Jurkat, Clone E6-1 (cell line): Measurements from ENCODE around the gene HS1BP3.
A peak's percentile ranks its signal among the peaks of the same experiment; 100 is the strongest.

ENCODE experiments used
- DNase-seq: peaks from one replicate; pipeline ENCODE4 v3.0.0-alpha.2; 2011; ENCODE audit warnings: low read depth, low spot score
- H3K4me3 ChIP-seq: 2 replicates; pipeline ENCODE4 v1.5.1; 2011; ENCODE audit warnings: mild to moderate bottlenecking, low read length, control low read depth, moderate library complexity

HS1BP3 gene

DNA sequence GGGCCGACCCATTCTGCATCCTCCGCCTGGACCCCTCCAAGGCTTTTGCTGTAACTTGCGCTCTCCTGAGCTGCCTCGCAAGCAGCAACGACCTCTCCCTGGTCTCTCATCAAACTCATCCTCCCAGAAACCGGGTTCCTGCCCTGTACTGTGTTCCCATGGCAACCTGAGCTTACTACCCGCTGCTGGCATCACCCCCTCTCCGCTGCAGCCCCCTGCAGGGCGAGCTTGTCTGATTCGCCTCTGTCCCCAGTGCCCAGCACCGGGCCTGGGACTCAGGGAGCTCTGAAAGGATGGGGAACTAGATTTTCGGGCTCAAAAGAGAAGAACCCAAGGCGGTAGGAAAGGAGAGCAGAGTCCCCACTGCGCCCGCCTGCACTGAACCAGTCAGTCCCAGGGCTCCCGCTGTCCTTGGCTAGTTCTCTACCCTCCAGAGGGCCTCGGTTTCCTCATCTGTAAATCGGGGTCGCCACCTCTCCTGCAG is 463 bp downstream of the HS1BP3 start:
- H3K4me3 ChIP-seq: peak overlapping the region; percentile 81
- DNase-seq: peak; percentile 37

DNA sequence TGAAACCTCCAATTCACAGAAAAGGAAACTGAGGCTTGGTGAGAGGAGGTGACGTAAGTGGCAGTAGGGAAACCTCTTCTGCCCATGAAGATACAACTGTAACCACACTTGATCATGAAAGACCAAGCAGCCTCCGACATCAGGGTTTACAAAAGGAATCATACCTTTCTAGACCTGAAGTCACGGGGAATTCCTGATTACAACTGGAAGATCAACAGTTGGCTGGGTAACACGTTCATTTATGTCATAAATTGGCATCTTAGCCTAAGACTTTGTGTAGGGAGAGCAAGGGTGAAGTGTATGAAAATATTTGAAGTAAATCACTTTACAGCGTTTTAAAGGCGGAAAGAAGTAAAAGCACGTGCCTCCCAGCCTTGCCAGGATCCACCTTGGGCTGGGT is 922 bp downstream of the HS1BP3 start:
- no peak for DNase-seq
- peak overlapping the region; percentile 81 for H3K4me3 ChIP-seq

DNA sequence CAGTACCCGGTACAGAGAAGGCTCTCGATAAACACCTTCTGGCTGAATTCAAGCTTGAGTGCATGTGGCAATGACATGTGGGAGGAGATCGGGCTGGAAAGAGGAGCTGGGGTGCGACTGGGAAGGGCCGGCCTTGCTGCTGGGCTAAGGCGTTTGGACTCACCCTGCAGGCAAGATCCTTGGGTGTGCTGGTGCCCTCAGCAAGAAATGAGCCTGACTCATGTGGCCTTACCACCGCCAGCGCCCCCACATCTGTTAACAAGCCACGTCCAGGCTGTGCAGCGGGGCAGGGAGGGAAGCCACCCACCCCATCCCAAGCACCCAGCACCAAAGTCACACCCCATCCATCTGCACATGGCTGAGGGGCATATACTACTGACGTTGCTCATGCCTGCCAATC is 1.3 kb downstream of the HS1BP3 start:
- DNase-seq: no peak
- H3K4me3 ChIP-seq: no peak overlapping the region

DNA sequence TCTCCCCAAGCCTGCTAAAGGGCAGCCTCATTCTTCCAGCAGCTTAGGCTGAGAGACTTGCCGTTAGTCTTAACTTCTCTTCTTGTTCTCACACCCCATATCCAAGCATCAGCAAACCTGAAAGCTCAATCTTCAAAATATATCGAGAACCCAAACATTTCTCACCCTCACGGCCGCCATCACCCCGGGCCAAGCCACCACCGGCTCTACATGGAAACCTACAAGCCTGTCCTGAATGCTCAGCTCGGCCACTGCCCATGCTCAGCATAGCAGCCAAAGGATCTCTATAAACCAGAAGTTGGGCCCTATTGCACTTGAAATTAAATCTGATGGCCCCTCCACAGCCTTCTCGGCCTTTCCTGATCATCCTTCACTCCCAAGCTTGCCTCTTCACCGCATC is 2.1 kb downstream of the HS1BP3 start:
- H3K4me3 ChIP-seq: no peak overlapping the region
- DNase-seq: no peak

DNA sequence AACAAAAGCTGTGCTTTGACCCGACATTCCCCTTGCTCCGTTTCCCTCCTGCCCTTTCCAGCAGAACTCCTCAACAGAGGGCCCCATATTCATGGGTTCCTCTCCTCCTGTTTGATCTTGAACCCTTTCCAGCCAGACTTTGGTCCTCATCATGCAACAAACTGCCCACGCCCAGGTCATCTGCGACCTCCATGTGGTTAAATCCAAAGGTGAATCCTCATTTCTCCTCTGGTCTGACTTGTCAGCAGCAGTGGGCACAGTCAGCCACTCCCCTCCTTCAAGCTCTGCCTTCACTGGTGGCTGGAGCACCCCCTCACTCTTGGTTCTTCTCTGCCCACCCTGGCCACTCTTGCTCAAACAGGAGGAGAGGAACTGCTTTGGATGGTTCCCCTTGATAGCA is 2.7 kb downstream of the HS1BP3 start:
- no peak overlapping the region for H3K4me3 ChIP-seq
- DNase-seq: no peak

DNA sequence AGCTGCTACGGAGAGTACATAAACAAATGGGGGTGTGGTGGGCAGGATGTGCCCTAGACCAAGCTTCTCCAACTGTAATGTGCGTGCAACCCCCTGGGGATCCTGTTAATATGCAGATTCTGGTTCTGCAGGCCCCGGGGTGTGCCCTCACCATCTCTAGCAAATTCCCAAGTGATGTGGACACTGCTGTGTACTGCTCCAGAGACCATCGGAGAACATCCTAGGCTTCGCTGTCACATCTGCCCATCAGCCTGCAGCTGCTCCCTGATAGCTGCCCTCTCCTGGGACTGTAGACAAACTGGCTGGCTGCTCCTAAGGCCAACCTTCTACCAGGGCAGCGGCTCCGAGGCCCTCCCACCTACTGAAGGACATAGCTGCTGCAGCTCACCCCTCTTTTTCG is 3.2 kb downstream of the HS1BP3 start:
- no peak overlapping the region for H3K4me3 ChIP-seq

DNA sequence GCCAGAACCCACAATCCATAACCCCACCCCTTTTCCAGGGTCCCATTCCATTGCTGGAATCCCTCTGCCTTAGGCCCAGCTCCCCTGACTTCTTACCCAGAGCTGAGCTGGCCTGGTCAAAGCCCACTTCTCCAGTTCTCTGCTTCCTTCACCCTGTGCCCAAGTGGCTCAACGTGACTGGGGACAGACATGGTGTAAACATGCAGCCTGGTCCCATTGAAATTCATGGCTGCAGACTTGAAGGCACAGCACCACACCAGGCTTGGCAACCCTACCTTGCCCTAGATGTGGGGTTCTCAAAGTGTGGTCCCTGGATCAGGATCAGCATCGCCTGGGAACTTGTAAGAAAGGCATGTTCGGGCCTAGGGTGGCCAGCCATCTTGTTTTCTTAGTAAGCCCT is 3.7 kb downstream of the HS1BP3 start:
- H3K4me3 ChIP-seq: no peak overlapping the region
- DNase-seq: no peak

More for the DNA sequence above, 3.2 kb downstream of the HS1BP3 start:
- DNase-seq: no peak

DNA sequence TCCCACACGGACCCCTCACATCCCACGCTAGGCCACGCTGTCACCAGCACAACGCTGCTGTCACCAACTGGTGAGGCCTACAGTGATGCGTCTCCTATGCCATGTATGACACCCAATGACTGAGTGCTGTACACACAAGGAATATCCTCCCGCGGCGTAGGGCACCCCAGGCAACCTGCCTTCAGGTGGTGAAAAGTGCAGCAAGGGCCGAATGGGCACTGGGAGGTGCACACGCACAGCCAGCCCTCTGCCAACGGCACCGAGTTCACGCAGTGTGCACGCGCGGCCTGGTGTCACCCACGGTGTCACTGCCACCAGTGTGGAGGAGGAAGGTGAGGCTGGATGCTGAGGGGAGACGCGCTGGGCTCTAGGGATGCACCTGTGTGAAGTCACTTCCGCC is 4.5 kb downstream of the HS1BP3 start:
- DNase-seq: no peak
- H3K4me3 ChIP-seq: no peak overlapping the region

DNA sequence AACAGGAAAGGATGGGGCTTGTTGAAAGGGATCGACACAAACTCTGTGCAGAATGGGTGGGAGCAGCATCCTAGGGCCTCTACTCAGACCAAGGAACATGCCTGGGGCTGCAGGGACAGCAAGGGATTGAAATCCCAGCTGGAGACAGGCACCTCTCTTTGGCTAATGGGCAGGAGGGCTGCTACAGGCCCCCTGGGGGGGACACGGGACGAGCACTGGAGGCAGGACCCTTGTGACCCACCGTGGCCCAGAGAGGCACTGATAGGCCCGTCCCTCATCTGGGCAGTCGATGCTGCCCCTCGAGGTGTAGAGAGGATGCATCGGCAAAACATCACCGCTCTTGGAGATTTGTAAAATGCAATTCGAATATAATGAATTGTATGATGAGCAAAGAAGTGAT is 5.1 kb downstream of the HS1BP3 start:
- DNase-seq: no peak
- no peak overlapping the region for H3K4me3 ChIP-seq

DNA sequence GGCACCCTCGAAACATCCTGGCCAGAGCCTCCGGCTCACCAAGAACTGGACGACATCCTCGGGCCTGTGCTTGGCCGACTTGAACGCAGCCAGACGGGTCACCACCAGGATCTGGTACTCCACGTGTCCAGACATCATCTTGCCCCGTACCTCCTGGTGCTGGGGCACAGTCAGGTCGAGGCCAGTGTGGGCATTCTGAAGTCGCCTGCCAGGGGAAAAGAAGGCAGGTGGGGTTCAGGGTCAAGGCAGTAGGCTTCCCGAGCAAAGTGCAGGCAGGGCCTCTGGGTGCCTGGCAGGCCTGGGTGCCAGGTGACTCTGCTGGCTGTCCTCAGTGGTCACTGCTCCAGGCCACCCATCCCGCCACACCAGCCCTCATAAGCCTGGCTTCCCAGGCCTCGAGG is 5.6 kb downstream of the HS1BP3 start:
- DNase-seq: no peak
- no peak overlapping the region for H3K4me3 ChIP-seq

DNA sequence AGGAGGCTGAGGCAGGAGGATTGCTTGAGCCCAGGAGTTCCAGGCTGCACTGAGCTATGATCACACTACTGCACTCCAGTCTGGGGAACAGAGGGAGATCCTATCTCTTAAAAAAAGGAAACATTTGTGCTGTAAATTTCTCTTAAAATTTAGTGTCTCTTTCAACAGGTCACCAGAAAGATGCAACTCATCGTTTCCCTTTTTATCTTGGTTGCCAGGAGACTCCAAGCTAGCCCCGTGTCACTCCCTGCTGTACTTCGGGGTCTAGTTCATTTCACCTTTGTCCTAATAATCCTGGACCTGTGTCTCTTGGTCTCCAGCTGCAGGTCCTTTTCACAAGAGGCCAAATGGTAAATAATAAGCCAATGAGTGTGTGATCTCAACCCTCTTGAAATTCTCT is 7.1 kb downstream of the HS1BP3 start:
- no peak overlapping the region for H3K4me3 ChIP-seq
- DNase-seq: no peak

DNA sequence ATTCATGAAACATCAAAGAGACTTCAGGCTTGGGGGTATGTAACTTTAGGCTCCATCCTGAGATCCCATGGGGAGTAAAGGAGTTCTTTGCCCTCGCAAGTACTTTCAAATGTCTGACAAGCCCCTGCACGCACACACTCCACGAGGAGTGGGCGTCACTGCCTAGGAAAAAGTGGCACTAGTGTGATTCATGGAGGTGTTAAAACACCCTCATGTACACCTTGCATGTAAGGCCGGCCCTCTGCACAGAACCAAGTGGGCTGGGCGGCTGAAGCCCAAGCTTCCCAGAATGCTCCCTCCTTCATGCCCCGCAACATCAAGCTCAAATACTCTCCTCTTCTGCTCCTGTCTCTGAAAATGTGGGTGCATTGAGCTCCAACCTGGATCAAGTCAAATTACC is 7.8 kb downstream of the HS1BP3 start:
- no peak for DNase-seq
- no peak overlapping the region for H3K4me3 ChIP-seq

DNA sequence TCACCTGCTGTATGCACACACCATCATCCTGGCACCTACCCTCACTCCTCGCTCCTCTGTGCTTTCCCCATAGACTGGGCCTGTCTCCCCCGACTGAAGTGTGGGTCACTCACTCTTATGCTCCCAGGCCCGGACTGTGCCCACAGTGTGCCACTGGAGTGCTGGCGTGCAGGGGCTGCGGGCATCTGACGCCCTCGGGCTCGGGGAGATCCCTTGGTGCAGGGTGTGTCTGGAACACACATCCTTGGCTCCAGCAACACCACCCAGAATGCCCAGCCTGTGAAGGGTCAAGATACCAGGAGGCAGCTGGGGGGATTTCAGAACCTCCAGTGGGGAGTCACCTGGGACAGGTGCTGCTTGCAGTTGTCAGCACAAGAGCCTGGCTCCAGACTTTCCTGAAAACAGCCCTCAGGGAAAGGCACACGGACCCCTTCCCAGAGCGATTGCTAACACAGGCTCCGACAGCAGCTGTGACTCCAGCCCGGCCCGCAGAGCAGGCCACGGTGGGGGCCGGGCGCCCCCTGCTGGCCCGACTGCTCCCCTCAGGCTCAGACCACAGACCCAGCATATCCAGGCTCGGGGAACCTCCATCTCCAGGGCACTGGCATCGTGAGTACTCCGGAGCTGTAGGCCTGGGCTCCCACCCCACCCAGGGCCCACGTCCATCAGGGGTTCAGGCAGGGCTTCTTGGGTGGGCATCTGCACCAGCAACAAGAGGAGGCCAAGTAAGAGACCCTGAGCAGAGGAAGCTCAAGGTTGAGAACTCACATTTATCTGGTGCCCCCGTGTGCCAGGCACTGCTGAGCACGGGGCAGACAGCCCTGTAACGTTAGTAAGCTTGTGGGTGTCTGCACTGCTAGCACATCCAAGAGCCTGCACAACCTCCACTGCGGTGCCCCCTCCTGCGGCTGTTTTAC is 8.6 kb downstream of the HS1BP3 start:
- peak; percentile 38 for DNase-seq
- H3K4me3 ChIP-seq: no peak overlapping the region

DNA sequence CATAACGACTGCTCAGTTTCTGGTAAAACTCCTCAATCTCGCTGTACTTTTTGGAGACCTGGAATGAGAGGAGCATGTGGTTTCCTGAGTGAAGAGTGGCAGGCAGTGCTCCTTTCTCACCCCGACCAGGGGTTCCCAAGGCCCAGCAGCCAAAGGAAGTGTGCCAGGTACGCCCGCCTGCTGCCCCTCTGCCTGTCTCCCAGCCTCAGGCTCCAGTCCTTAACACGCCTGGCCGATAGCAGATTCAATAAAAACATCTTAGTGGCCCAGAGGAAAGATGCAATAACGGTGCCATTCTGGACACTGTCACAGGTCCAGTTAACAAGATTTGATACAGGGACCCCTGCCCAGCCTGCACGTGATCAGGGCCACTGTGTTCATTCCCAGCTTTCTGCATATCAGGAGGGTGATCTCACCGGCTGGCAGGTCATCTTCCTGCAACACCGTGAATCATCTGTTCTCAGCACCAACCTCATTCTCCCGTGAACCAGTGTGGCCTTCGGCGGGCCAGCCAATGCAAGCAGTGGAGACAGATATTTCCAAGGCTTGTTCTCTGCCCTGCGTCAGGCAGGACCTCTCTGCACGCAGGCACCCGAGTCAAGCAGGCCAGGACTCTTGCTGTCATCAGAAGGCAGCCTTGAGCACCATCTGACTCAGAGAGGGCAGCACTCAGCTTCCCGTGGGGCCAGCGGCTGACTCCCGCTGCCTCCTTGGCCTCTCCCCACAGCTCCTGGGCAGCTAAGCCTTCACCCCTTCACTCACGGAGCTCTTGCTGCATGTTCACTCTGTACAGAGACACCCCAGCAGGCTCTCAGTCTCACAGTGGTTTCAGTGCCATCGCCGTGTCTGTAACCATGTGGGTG is 9.5 kb downstream of the HS1BP3 start:
- H3K4me3 ChIP-seq: no peak overlapping the region
- DNase-seq: no peak

DNA sequence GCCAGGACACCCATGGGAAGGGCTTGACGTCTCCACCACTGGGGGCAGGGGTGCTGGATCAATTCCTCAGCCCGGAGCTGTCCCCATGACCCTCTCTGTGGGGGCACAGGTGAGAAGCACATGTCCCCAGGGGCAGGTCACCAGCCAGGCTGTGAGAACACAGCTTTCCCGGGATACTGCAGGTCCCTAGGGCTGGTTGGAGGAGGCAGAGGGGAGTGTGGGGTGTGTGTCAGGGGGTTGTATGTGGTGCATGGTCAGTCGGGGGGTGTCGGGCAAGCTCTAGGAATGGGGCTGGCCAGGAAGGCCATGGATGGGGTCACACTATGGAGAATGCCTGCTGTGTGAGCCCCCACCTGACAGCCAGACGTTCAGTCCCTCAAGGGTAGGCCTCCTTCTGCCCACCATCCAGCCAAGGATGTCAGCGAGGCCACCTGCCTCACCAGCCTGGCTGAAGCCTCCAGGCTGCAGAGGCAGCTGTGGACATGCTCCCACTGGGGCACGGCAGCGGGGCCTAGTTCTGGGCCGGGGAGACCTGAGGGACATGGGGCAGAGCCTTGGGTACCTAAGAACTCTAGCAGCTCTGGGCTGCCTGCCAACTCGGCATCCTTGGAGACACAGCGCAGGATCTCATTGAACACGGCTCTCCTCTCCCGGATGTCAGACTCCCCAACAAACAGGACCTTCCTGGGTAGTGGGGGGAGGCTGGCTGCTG is 10.3 kb downstream of the HS1BP3 start:
- H3K4me3 ChIP-seq: no peak overlapping the region
- no peak for DNase-seq

DNA sequence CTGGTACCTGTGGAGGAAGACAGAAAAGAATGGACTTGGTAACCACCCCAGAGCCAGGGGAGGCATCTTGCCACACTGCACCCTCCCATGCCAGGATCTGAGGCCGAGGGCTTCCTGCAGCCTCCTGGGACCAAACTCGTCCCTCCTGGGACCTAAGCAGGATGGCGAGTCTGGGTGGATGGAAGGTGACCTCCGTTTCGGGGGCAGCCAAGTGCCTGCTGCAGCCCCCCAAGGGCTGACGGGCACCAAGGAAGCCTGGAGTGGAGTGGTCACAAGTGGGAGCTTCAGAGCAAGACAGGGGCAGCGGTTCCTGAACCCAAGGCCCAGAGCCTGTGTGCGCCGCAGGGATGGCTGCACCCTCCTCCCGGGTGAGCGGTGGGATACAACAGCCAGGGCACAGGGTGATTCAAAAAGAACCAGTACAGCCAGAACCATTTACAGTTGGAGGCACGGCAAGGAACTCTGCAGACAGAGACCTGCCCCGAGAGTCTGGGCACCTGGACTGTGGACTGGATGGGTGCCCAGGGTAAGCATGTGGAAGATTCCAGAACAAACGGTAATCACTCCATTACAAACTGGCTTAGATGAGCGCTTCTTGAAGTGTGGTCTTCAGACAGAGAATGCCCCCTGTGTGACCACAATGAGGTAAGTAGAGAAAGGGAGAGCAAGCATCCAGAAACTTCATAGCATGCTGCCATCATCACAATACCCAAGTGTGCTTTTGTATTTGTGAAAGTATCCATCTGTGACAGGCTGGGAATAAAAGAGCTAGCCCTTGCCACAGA is 12.1 kb downstream of the HS1BP3 start:
- no peak for DNase-seq
- no peak overlapping the region for H3K4me3 ChIP-seq

DNA sequence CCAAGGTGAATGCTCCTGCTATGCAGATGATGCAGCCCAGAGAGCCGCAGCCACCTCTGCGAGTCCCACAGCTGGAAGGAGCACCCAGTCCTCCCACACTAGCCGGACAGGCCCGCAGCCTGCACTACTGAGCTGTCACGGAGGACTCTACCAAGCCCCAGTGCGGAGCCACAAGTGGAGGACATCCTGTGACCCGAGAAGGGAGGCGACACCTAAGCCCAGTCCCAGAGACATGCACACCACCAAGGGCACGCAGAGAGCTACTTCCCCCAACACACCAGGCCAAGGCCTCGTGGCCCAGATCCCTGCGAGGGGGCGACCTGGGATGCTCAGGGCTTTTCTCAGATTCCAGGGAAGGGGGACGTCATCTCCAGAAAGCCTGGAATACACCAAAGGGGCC is 12.9 kb downstream of the HS1BP3 start:
- DNase-seq: no peak
- no peak overlapping the region for H3K4me3 ChIP-seq

DNA sequence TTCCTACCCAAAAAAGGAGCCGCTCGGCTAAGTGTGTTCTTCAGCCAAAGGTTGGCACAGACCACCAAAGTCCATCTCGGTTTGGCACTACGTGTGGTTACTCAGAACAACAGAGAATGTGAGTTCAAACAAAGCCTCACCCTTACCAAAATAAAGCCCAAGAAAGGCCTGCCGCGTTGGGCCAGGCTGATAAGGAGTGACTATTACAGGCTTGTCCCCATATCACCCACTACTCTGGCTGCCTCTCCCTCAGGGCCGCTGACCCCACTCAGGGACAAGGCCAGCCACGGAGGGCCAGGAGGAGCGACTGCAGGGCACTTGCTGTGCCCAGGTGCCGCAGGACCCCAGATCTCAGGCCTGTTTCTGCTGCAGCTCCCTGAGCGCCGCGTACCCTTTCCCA is 13.8 kb downstream of the HS1BP3 start:
- no peak overlapping the region for H3K4me3 ChIP-seq
- DNase-seq: no peak
